Measurements from ENCODE around the gene C2orf72. TPM values are rescaled to one million over a fixed set of nuclear protein-coding genes. Genes with fewer than 3 reads are reported as not detected.
A peak's percentile ranks its signal among the peaks of the same experiment; 100 is the strongest.
"Not testable (repeated sequence)": the region's sequence is repeated elsewhere in the genome, so short reads cannot be mapped to it uniquely, and the experiment has no call there.

Gene C2orf72
- total and polyA plus RNA-seq, 2 of the 13 experiments (the other 11 are each of a cell fraction or from before 2014, with no cell fraction given), result 147 to 203 TPM

- Histone ChIP-seq H3K27me3 (ENCODE audit: control insufficient read depth in 1 of 2, insufficient read depth in 2 of 2, low read length in 2 of 2) (peaks cover 0 to 19% of the 10 kb centered on the region in 2 experiments; a peak in 2 of 5 replicates), H3K27ac (ENCODE audit: extremely low read length, insufficient read depth, low read length) (no peak overlapping the region), H3K9ac (ENCODE audit: insufficient read depth, low read depth, low read length) (no peak overlapping the region), H3K9me3 (ENCODE audit: low read length) (no peaks in the 10 kb centered on the region), H4K20me1 (ENCODE audit: insufficient read depth, low read length) (no peaks in the 10 kb centered on the region), H3K4me2 (ENCODE audit: low read depth, low read length) (no peak overlapping the region), H3K36me3 (replicated peaks in 1 of 2; ENCODE audit: control insufficient read depth in 1 of 2, insufficient read depth in 2 of 2, low read length in 2 of 2) (no peaks in the 10 kb centered on the region), H2AFZ (ENCODE audit: low read length) (no peak overlapping the region), H3K79me2 (ENCODE audit: insufficient read depth, low read length) (no peaks in the 10 kb centered on the region), H3K4me3 (replicated peaks in 1 of 3; ENCODE audit: insufficient read depth in 1 of 3, low read depth in 2 of 3, low read length in 3 of 3) (no peak overlapping the region), H3K4me1 (ENCODE audit: insufficient read depth, low read length) (peaks cover 16% of the 10 kb centered on the region; the same call in 1 of the 2 replicates)
- ATAC-seq (no peak), FAIRE-seq (no peak), DNase-seq (ENCODE audit: low spot score) (no peak)
- ChIA-PET POLR2A (interaction anchor here (1.6 to 3.4 kb wide), 2 partner anchors 30 to 33 kb away, joined by 3 to 41 read pairs; no protein-coding TSS in a partner anchor), CTCF (ENCODE audit: low intra/inter-chr PET ratio, low total read pairs) (no interaction called here)
- no TSS peak for BruUV-seq (replicated peaks)
- in situ Hi-C loops (cut with HindIII; ENCODE audit: extremely low pct_ligation_motif_present, low pct_unique_long_range_greater_than_20kb), result no loop called here
- intact Hi-C loops (cut with micrococcal nuclease; ENCODE audit: unreplicated experiment), result no loop called here
- WGBS (ENCODE audit: low lambda C conversion rate), result 67% methylated on average over 3 of the region's 3 CpGs
- TF ChIP-seq PPARG (CRISPR knock-in tag; conservative IDR thresholded peaks at IDR 0.05), result no peak
- TF ChIP-seq ZNF737 (CRISPR knock-in tag; IDR thresholded peaks at IDR 0.05; ENCODE audit: borderline replicate concordance), result no peak
These were observed 19.1 kb upstream of the C2orf72 start for GRCh38 chr2:231018184-231018583.

- BruUV-seq (replicated peaks); H3K9ac ChIP-seq (ENCODE audit: insufficient read depth, low read depth, low read length); POLR2A ChIA-PET; H3K79me2 ChIP-seq (ENCODE audit: insufficient read depth, low read length); in situ Hi-C loops (cut with HindIII; ENCODE audit: extremely low pct_ligation_motif_present, low pct_unique_long_range_greater_than_20kb); H3K36me3 ChIP-seq (replicated peaks in 1 of 2; ENCODE audit: control insufficient read depth in 1 of 2, insufficient read depth in 2 of 2, low read length in 2 of 2); H3K27ac ChIP-seq (ENCODE audit: extremely low read length, insufficient read depth, low read length); H3K9me3 ChIP-seq (ENCODE audit: low read length); CTCF ChIA-PET (ENCODE audit: low intra/inter-chr PET ratio, low total read pairs); DNase-seq (ENCODE audit: low spot score); FAIRE-seq; intact Hi-C loops (cut with micrococcal nuclease; ENCODE audit: unreplicated experiment); H4K20me1 ChIP-seq (ENCODE audit: insufficient read depth, low read length); H3K4me3 ChIP-seq (replicated peaks in 1 of 3; ENCODE audit: insufficient read depth in 1 of 3, low read depth in 2 of 3, low read length in 3 of 3); ATAC-seq; H2AFZ ChIP-seq (ENCODE audit: low read length); H3K27me3 ChIP-seq (ENCODE audit: control insufficient read depth in 1 of 2, insufficient read depth in 2 of 2, low read length in 2 of 2); H3K4me2 ChIP-seq (ENCODE audit: low read depth, low read length): not testable (repeated sequence)
- 59% methylated on average over 3 of the region's 3 CpGs for WGBS (ENCODE audit: low lambda C conversion rate)
- peaks cover 47% of the 10 kb centered on the region for H3K4me1 ChIP-seq (ENCODE audit: insufficient read depth, low read length)
These were observed 12.3 kb upstream of the C2orf72 start for GRCh38 chr2:231025059-231025458.

- no peaks in the 10 kb centered on the region for H3K27me3 ChIP-seq (ENCODE audit: control insufficient read depth in 1 of 2, insufficient read depth in 2 of 2, low read length in 2 of 2)
- intact Hi-C loops (cut with micrococcal nuclease; ENCODE audit: unreplicated experiment), result no loop called here
- in situ Hi-C loops (cut with HindIII; ENCODE audit: extremely low pct_ligation_motif_present, low pct_unique_long_range_greater_than_20kb), result no loop called here
- H3K4me3 ChIP-seq (replicated peaks in 1 of 3; ENCODE audit: insufficient read depth in 1 of 3, low read depth in 2 of 3, low read length in 3 of 3), result no peak overlapping the region
- BruUV-seq (replicated peaks), result no TSS peak
- ChIA-PET CTCF (ENCODE audit: low intra/inter-chr PET ratio, low total read pairs) (no interaction called here), POLR2A (interaction anchor here (3.4 kb wide), 1 partner anchor 21 kb away, joined by 25 read pairs; no protein-coding TSS in a partner anchor)
- no peak overlapping the region for H3K27ac ChIP-seq (ENCODE audit: extremely low read length, insufficient read depth, low read length)
- no peaks in the 10 kb centered on the region for H4K20me1 ChIP-seq (ENCODE audit: insufficient read depth, low read length)
- DNase-seq (ENCODE audit: low spot score) (no peak), ATAC-seq (no peak), FAIRE-seq (no peak)
- H3K9ac ChIP-seq (ENCODE audit: insufficient read depth, low read depth, low read length), result no peak overlapping the region
- TF ChIP-seq ZNF569 (CRISPR knock-in tag; IDR thresholded peaks at IDR 0.05; ENCODE audit: borderline replicate concordance) (no peak), ZMYM3 (CRISPR knock-in tag; IDR thresholded peaks at IDR 0.05) (peak; percentile 55), NFYB (CRISPR knock-in tag; IDR thresholded peaks at IDR 0.05) (peak; percentile 45; the same call in 1 of the 2 replicates)
- H3K79me2 ChIP-seq (ENCODE audit: insufficient read depth, low read length), result no peaks in the 10 kb centered on the region
- no peaks in the 10 kb centered on the region for H3K9me3 ChIP-seq (ENCODE audit: low read length)
- no peaks in the 10 kb centered on the region for H3K36me3 ChIP-seq (replicated peaks in 1 of 2; ENCODE audit: control insufficient read depth in 1 of 2, insufficient read depth in 2 of 2, low read length in 2 of 2)
- peaks cover 64% of the 10 kb centered on the region for H3K4me1 ChIP-seq (ENCODE audit: insufficient read depth, low read length)
- H2AFZ ChIP-seq (ENCODE audit: low read length), result no peak overlapping the region
- H3K4me2 ChIP-seq (ENCODE audit: low read depth, low read length), result no peak overlapping the region
These were observed 8.4 kb upstream of the C2orf72 start for GRCh38 chr2:231028889-231029288.

All from HepG2 (cell line).